ENCODE results near the gene CNOT6L.

CNOT6L gene

GRCh38 chr4:77844363-77844762, 25.2 kb upstream of the CNOT6L start:
- no peak for TF ChIP-seq CTCF (IDR thresholded peaks at IDR 0.05; ENCODE audit: borderline replicate concordance, insufficient read depth, low read depth, low read length)
- H3K4me3 ChIP-seq (ENCODE audit: low read depth, low read length) = no peak overlapping the region

GRCh38 chr4:77843628-77844027, 24.5 kb upstream of the CNOT6L start:
- no peak for TF ChIP-seq CTCF (IDR thresholded peaks at IDR 0.05; ENCODE audit: borderline replicate concordance, insufficient read depth, low read depth, low read length)

GRCh38 chr4:77834403-77834802, 15.2 kb upstream of the CNOT6L start:
- no peak for TF ChIP-seq CTCF (IDR thresholded peaks at IDR 0.05; ENCODE audit: borderline replicate concordance, insufficient read depth, low read depth, low read length)

More at GRCh38 chr4:77843628-77844027, 24.5 kb upstream of the CNOT6L start:
- H3K4me3 ChIP-seq (ENCODE audit: low read depth, low read length) = no peak overlapping the region

GRCh38 chr4:77833126-77833724, 14.1 kb upstream of the CNOT6L start:
- no peak for TF ChIP-seq CTCF (IDR thresholded peaks at IDR 0.05; ENCODE audit: borderline replicate concordance, insufficient read depth, low read depth, low read length)
- no peak overlapping the region for H3K4me3 ChIP-seq (ENCODE audit: low read depth, low read length)

More at GRCh38 chr4:77834403-77834802, 15.2 kb upstream of the CNOT6L start:
- no peak overlapping the region for H3K4me3 ChIP-seq (ENCODE audit: low read depth, low read length)

- no peak for TF ChIP-seq CTCF (IDR thresholded peaks at IDR 0.05; ENCODE audit: borderline replicate concordance, insufficient read depth, low read depth, low read length)
- no peak overlapping the region for H3K4me3 ChIP-seq (ENCODE audit: low read depth, low read length)
Measured at GRCh38 chr4:77827343-77827742, 8.2 kb upstream of the CNOT6L start.

GRCh38 chr4:77826275-77826674, 7.1 kb upstream of the CNOT6L start:
- H3K4me3 ChIP-seq (ENCODE audit: low read depth, low read length) = no peak overlapping the region
- no peak for TF ChIP-seq CTCF (IDR thresholded peaks at IDR 0.05; ENCODE audit: borderline replicate concordance, insufficient read depth, low read depth, low read length)

GRCh38 chr4:77821775-77822174, 2.6 kb upstream of the CNOT6L start:
- TF ChIP-seq CTCF (IDR thresholded peaks at IDR 0.05; ENCODE audit: borderline replicate concordance, insufficient read depth, low read depth, low read length) = no peak
- H3K4me3 ChIP-seq (ENCODE audit: low read depth, low read length) = no peak overlapping the region

Measured in GM12875 (cell line).